GM18873 (cell line): ENCODE measurements around the gene BBC3.

Source experiments
- ATAC-seq: cut with Tn5 transposase; IDR thresholded peaks from one replicate; pipeline ENCODE4 v1.9.1; 2021; ENCODE audit warnings: mild to moderate bottlenecking, moderate library complexity, moderate number of reproducible peaks; ENCODE audit not compliant: unreplicated experiment, low FRiP score

Gene BBC3

GRCh38 chr19:47232422-47233211 lies 1.6 kb upstream of the BBC3 start:
- ATAC-seq, result no peak

- no peak for ATAC-seq
These were observed 436 bp upstream of the BBC3 start for GRCh38 chr19:47231215-47232054.

GRCh38 chr19:47230054-47230920 lies 712 bp downstream of the BBC3 start:
- ATAC-seq, result no peak

- ATAC-seq, result no peak
These were observed 1.3 kb downstream of the BBC3 start for GRCh38 chr19:47229676-47230053.

GRCh38 chr19:47228937-47229675 lies 1.9 kb downstream of the BBC3 start:
- no peak for ATAC-seq

GRCh38 chr19:47228168-47228936 lies 2.6 kb downstream of the BBC3 start:
- no peak for ATAC-seq

- peak; percentile 6 for ATAC-seq
These were observed 3.4 kb downstream of the BBC3 start for GRCh38 chr19:47227352-47228167.

GRCh38 chr19:47226426-47227351 lies 4.3 kb downstream of the BBC3 start:
- peak; percentile 28 for ATAC-seq

- ATAC-seq, result peak; percentile 28
These were observed 5.1 kb downstream of the BBC3 start for GRCh38 chr19:47225746-47226425.

- ATAC-seq, result no peak
These were observed 9.1 kb downstream of the BBC3 start for GRCh38 chr19:47221890-47222289.

- no peak for ATAC-seq
These were observed 9.7 kb downstream of the BBC3 start for GRCh38 chr19:47221080-47221841.

- no peak for ATAC-seq
These were observed 15.4 kb downstream of the BBC3 start for GRCh38 chr19:47215581-47215980.

- no peak for ATAC-seq
These were observed 20.2 kb downstream of the BBC3 start for GRCh38 chr19:47210689-47211316.

- ATAC-seq, result no peak
These were observed 20.9 kb downstream of the BBC3 start for GRCh38 chr19:47210180-47210490.

- ATAC-seq, result no peak
These were observed 21.4 kb downstream of the BBC3 start for GRCh38 chr19:47209319-47210179.
